ENCODE measurements around the gene KDM4B. TPM values are rescaled to one million over a fixed set of nuclear protein-coding genes. Genes with fewer than 3 reads are reported as not detected.
A peak's percentile ranks its signal among the peaks of the same experiment; 100 is the strongest.

Gene KDM4B
- total RNA-seq, 2 donors from 2014 or later, result 49.1 to 54.0 TPM

DNA sequence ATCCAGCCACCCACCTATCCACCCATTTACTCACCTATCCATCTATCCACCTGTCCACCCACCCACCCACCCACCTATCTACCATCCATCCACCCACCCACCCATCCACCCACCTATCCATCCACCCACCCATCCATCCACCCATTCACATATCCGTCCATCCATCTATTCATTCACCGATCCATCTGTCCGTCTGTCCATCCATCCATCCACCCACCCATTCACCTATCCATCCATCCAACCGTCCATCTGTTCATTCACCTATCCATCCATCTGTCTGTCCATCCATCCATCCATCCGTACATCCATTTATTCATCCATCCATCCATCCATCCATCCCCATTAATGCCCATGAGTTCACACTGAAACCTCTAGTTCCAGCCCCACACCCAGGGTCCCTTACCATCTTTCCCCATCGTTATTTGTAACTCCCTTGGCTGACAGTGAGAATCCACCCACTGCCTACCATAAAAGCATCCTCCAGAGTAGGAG is 31.3 kb downstream of the KDM4B start:
- Histone ChIP-seq H3K27me3 (replicated peaks; ENCODE audit: insufficient read depth) (no peaks in the 10 kb centered on the region), H3K36me3 (no peaks in the 10 kb centered on the region), H3K4me3 (no peak overlapping the region), H3K27ac (no peak overlapping the region), H3K9me3 (no peaks in the 10 kb centered on the region), H3K4me1 (ENCODE audit: control insufficient read depth in 1 of 2, low read depth in 2 of 2) (peaks cover 0 to 21% of the 10 kb centered on the region in 2 donors)
- TF ChIP-seq, protein P1, sequence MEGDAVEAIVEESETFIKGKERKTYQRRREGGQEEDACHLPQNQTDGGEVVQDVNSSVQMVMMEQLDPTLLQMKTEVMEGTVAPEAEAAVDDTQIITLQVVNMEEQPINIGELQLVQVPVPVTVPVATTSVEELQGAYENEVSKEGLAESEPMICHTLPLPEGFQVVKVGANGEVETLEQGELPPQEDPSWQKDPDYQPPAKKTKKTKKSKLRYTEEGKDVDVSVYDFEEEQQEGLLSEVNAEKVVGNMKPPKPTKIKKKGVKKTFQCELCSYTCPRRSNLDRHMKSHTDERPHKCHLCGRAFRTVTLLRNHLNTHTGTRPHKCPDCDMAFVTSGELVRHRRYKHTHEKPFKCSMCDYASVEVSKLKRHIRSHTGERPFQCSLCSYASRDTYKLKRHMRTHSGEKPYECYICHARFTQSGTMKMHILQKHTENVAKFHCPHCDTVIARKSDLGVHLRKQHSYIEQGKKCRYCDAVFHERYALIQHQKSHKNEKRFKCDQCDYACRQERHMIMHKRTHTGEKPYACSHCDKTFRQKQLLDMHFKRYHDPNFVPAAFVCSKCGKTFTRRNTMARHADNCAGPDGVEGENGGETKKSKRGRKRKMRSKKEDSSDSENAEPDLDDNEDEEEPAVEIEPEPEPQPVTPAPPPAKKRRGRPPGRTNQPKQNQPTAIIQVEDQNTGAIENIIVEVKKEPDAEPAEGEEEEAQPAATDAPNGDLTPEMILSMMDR (IDR thresholded peaks at IDR 0.05), result no peak
- no peak for DNase-seq (ENCODE audit: low spot score)
- ATAC-seq (ENCODE audit: insufficient number of reproducible peaks, low FRiP score, low read depth), result no peak

DNA sequence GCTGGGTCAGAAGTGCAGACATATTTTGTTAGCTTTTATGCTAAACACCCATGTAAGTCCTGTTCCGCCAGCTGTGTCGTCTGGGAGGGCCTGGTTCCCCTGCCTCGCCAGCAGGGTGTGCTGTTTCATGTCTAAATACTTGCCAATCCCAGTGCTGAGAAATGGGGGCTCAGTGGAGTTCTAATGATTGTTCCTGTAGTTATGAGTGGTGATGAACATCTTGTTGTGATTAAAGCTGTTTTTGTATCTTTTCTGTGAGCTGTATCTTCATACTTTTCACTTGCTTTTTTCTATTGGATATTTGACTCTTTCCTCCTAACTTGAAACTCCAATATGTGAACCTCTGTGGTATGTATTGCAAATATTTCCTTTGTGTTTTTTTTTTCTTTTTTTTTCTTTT is 32.7 kb downstream of the KDM4B start:
- ATAC-seq (ENCODE audit: insufficient number of reproducible peaks, low FRiP score, low read depth), result no peak

DNA sequence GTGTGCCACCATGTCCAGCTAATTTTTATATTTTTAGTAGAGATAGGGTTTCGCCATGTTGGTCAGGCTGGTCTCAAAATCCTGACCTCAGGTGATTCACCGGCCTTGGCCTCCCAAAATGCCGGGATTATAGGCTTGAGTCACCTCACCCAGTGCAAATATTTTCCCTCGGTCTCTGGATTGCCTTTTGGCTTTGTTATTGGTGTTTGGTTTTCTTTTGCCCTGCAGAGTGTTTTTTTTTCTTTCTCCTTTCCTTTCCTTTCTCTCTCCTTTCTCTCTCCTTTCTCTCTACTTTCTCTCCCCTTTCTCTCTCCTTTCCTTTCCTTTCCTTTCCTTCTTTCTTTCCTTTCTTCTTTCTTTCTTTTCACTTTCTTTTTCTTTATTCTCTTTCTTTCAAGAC is 33.2 kb downstream of the KDM4B start:
- peaks cover 0 to 21% of the 10 kb centered on the region in 2 donors for H3K4me1 ChIP-seq (ENCODE audit: control insufficient read depth in 1 of 2, low read depth in 2 of 2)
- no peaks in the 10 kb centered on the region for H3K9me3 ChIP-seq
- ATAC-seq (ENCODE audit: insufficient number of reproducible peaks, low FRiP score, low read depth), result peak; percentile 84
- TF ChIP-seq, protein P1 (IDR thresholded peaks at IDR 0.05), result no peak
- peak overlapping the region; percentile 13 for H3K4me3 ChIP-seq
- no peaks in the 10 kb centered on the region for H3K27me3 ChIP-seq (replicated peaks; ENCODE audit: insufficient read depth)
- peak overlapping the region; percentile 55 to 69 for H3K27ac ChIP-seq
- DNase-seq (ENCODE audit: low spot score), result no peak
- H3K36me3 ChIP-seq, result no peaks in the 10 kb centered on the region

More for the DNA sequence above, 32.7 kb downstream of the KDM4B start:
- H3K4me3 ChIP-seq, result peak overlapping the region; percentile 13
- DNase-seq (ENCODE audit: low spot score), result no peak
- H3K27me3 ChIP-seq (replicated peaks; ENCODE audit: insufficient read depth), result no peaks in the 10 kb centered on the region
- TF ChIP-seq, protein P1 (IDR thresholded peaks at IDR 0.05), result peak; percentile 38
- H3K9me3 ChIP-seq, result no peaks in the 10 kb centered on the region
- peak overlapping the region; percentile 55 to 69 for H3K27ac ChIP-seq
- H3K4me1 ChIP-seq (ENCODE audit: control insufficient read depth in 1 of 2, low read depth in 2 of 2), result peaks cover 0 to 21% of the 10 kb centered on the region in 2 donors
- no peaks in the 10 kb centered on the region for H3K36me3 ChIP-seq

DNA sequence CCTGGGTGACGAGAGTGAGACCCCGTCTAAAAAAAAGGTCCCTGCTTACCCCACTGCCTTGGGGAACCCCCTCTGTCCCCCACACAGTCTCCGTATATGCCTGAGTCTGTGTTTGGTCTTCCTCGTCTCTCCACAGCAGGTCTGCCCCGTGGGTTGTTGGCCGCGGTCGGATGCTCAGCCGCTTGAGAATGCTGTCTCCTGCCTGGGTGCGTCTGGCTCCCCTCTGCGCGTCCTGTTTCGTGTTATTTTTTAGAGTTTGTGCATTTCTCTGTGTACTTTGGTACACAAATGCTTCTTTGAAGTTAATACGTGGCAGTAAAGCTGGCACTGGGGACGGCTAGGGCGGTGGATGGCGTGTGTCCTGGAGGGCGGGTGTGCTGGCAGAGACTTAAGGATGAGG is 34.9 kb downstream of the KDM4B start:
- no peak for DNase-seq (ENCODE audit: low spot score)
- H3K4me1 ChIP-seq (ENCODE audit: control insufficient read depth in 1 of 2, low read depth in 2 of 2), result peaks cover 0 to 21% of the 10 kb centered on the region in 2 donors
- H3K4me3 ChIP-seq, result no peak overlapping the region
- H3K27me3 ChIP-seq (replicated peaks; ENCODE audit: insufficient read depth), result no peaks in the 10 kb centered on the region
- TF ChIP-seq, protein P1 (IDR thresholded peaks at IDR 0.05), result no peak
- no peak for ATAC-seq (ENCODE audit: insufficient number of reproducible peaks, low FRiP score, low read depth)
- no peak overlapping the region for H3K27ac ChIP-seq
- no peaks in the 10 kb centered on the region for H3K9me3 ChIP-seq
- no peaks in the 10 kb centered on the region for H3K36me3 ChIP-seq

DNA sequence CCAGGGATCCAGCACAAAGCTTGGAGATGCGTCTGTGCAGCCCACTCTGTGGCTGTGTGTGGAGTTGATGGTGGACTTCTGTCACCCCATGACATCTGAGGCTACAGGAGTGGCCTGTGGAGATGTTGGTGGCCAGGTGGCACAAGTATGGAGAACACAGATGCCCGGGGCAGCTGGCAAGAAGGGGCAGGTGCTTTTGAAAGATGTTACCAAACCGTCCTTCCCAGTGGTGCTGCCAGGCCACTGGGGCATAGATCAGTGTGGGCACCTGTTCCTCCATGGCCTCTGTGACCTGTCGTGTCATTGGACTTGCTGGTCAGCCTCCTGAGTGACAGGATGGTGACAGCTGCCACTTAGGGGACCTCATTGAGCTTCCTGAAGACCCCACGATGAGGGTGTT is 36.2 kb downstream of the KDM4B start:
- peaks cover 0 to 21% of the 10 kb centered on the region in 2 donors for H3K4me1 ChIP-seq (ENCODE audit: control insufficient read depth in 1 of 2, low read depth in 2 of 2)
- DNase-seq (ENCODE audit: low spot score), result no peak
- ATAC-seq (ENCODE audit: insufficient number of reproducible peaks, low FRiP score, low read depth), result no peak

More for the DNA sequence above, 36.2 kb downstream of the KDM4B start:
- TF ChIP-seq, protein P1 (IDR thresholded peaks at IDR 0.05), result no peak
- Histone ChIP-seq H3K4me3 (no peak overlapping the region), H3K36me3 (no peaks in the 10 kb centered on the region), H3K27me3 (replicated peaks; ENCODE audit: insufficient read depth) (no peaks in the 10 kb centered on the region), H3K9me3 (no peaks in the 10 kb centered on the region), H3K27ac (no peak overlapping the region)

Data from thoracic aorta (tissue), 2 donors.